Ectodermal cell (in vitro differentiated cells): Measurements from ENCODE around the gene ATXN7L3B.

Source experiments
- H3K27ac ChIP-seq: 2 replicates; pipeline ENCODE4 v1.7.0; 2013; ENCODE audit warnings: mild to moderate bottlenecking, low read depth, low read length; ENCODE audit not compliant: insufficient read depth, poor library complexity, severe bottlenecking
- H3K27me3 ChIP-seq: 2 replicates; pipeline ENCODE4 v1.7.0; 2013; ENCODE audit warnings: mild to moderate bottlenecking, low read length; ENCODE audit not compliant: insufficient read depth, control insufficient read depth, poor library complexity, severe bottlenecking
- H3K36me3 ChIP-seq: one replicate; pipeline ENCODE4 v1.7.0; 2013; ENCODE audit warnings: low read length; ENCODE audit not compliant: control insufficient read depth, insufficient read depth
- H3K4me1 ChIP-seq: one replicate; pipeline ENCODE4 v1.7.0; 2013; ENCODE audit warnings: low read length; ENCODE audit not compliant: control insufficient read depth, insufficient read depth
- H3K4me3 ChIP-seq: 2 replicates; pipeline ENCODE4 v1.7.0; 2013; ENCODE audit warnings: low read depth, low read length, control low read depth; ENCODE audit not compliant: insufficient read depth
- H3K9me3 ChIP-seq: 2 replicates; pipeline ENCODE4 v1.7.0; 2013; ENCODE audit warnings: mild to moderate bottlenecking, low read length, moderate library complexity; ENCODE audit not compliant: control insufficient read depth
- WGBS, 2 experiments: methylation state at CpG; one replicate each; pipeline ENCODE4 v1.1.7; 2013; ENCODE audit warnings: missing lambda C conversion rate in 2 of 2; 5-methylcytosine and 5-hydroxymethylcytosine counted together

Gene ATXN7L3B

GRCh38 chr12:74515849-74516248, 21.8 kb upstream of the ATXN7L3B start:
- H3K27ac ChIP-seq, result no peak overlapping the region
- no peaks in the 10 kb centered on the region for H3K36me3 ChIP-seq
- no peak overlapping the region for H3K4me3 ChIP-seq
- no peaks in the 10 kb centered on the region for H3K9me3 ChIP-seq
- H3K27me3 ChIP-seq, result no peaks in the 10 kb centered on the region
- WGBS, 2 experiments, result 49 to 50% methylated on average over 2 of the region's 2 CpGs
- no peaks in the 10 kb centered on the region for H3K4me1 ChIP-seq

- H3K4me1 ChIP-seq, result no peaks in the 10 kb centered on the region
- no peaks in the 10 kb centered on the region for H3K9me3 ChIP-seq
- WGBS, 2 experiments, result 92 to 100% methylated on average over 1 to 2 of the region's 2 CpGs
Observed at GRCh38 chr12:74526535-74526934, 11.1 kb upstream of the ATXN7L3B start.

GRCh38 chr12:74527491-74527890, 10.1 kb upstream of the ATXN7L3B start:
- no peak overlapping the region for H3K27ac ChIP-seq
- H3K9me3 ChIP-seq, result no peaks in the 10 kb centered on the region
- H3K4me1 ChIP-seq, result no peaks in the 10 kb centered on the region
- no peaks in the 10 kb centered on the region for H3K27me3 ChIP-seq
- 85% methylated on average over 2 of the region's 2 CpGs; no CpG with 5 or more reads in 1 of the 2 experiments for WGBS, 2 experiments
- H3K4me3 ChIP-seq, result no peak overlapping the region
- no peaks in the 10 kb centered on the region for H3K36me3 ChIP-seq

More at GRCh38 chr12:74526535-74526934, 11.1 kb upstream of the ATXN7L3B start:
- Histone ChIP-seq H3K27me3 (no peaks in the 10 kb centered on the region), H3K36me3 (no peaks in the 10 kb centered on the region), H3K27ac (no peak overlapping the region), H3K4me3 (no peak overlapping the region)

GRCh38 chr12:74530676-74531075, 7.0 kb upstream of the ATXN7L3B start:
- Histone ChIP-seq H3K27me3 (no peaks in the 10 kb centered on the region), H3K27ac (no peak overlapping the region), H3K4me1 (no peaks in the 10 kb centered on the region), H3K36me3 (no peaks in the 10 kb centered on the region), H3K4me3 (no peak overlapping the region), H3K9me3 (no peaks in the 10 kb centered on the region)
- 69 to 100% methylated on average over 1 to 2 of the region's 2 CpGs for WGBS, 2 experiments

GRCh38 chr12:74535536-74535935, 2.1 kb upstream of the ATXN7L3B start:
- 82 to 98% methylated on average over 3 to 4 of the region's 5 CpGs for WGBS, 2 experiments
- Histone ChIP-seq H3K27me3 (no peaks in the 10 kb centered on the region), H3K9me3 (no peaks in the 10 kb centered on the region), H3K36me3 (no peaks in the 10 kb centered on the region), H3K4me3 (no peak overlapping the region), H3K27ac (no peak overlapping the region), H3K4me1 (peaks cover 19% of the 10 kb centered on the region)

- Histone ChIP-seq H3K4me3 (peak overlapping the region; percentile 71), H3K4me1 (peaks cover 20% of the 10 kb centered on the region), H3K36me3 (no peaks in the 10 kb centered on the region), H3K27me3 (no peaks in the 10 kb centered on the region), H3K27ac (peak overlapping the region; percentile 93), H3K9me3 (no peaks in the 10 kb centered on the region)
- WGBS, 2 experiments, result 21 to 39% methylated on average over 5 to 8 of the region's 8 CpGs
Observed at GRCh38 chr12:74537126-74537706, 419 bp upstream of the ATXN7L3B start.

GRCh38 chr12:74538491-74539258, 1.0 kb downstream of the ATXN7L3B start:
- H3K9me3 ChIP-seq, result no peaks in the 10 kb centered on the region
- 51 to 57% methylated on average over 7 of the region's 7 CpGs for WGBS, 2 experiments
- H3K27me3 ChIP-seq, result no peaks in the 10 kb centered on the region
- peak overlapping the region; percentile 71 for H3K4me3 ChIP-seq
- peaks cover 20% of the 10 kb centered on the region for H3K4me1 ChIP-seq
- H3K27ac ChIP-seq, result peak overlapping the region; percentile 93
- H3K36me3 ChIP-seq, result no peaks in the 10 kb centered on the region

- 73 to 75% methylated on average over 4 of the region's 4 CpGs for WGBS, 2 experiments
- H3K4me1 ChIP-seq, result peaks cover 20% of the 10 kb centered on the region
- no peaks in the 10 kb centered on the region for H3K36me3 ChIP-seq
- no peaks in the 10 kb centered on the region for H3K9me3 ChIP-seq
- no peak overlapping the region for H3K27ac ChIP-seq
- no peaks in the 10 kb centered on the region for H3K27me3 ChIP-seq
- peak overlapping the region; percentile 71 for H3K4me3 ChIP-seq
Observed at GRCh38 chr12:74539261-74539660, 1.6 kb downstream of the ATXN7L3B start.

GRCh38 chr12:74539765-74540526, 2.3 kb downstream of the ATXN7L3B start:
- Histone ChIP-seq H3K9me3 (no peaks in the 10 kb centered on the region), H3K27ac (no peak overlapping the region), H3K36me3 (no peaks in the 10 kb centered on the region), H3K4me3 (peak overlapping the region; percentile 71), H3K27me3 (no peaks in the 10 kb centered on the region), H3K4me1 (peaks cover 20% of the 10 kb centered on the region)
- 43 to 57% methylated on average over 4 to 6 of the region's 6 CpGs for WGBS, 2 experiments

- no peaks in the 10 kb centered on the region for H3K9me3 ChIP-seq
- no peak overlapping the region for H3K27ac ChIP-seq
- peak overlapping the region; percentile 7 for H3K4me3 ChIP-seq
- WGBS, 2 experiments, result 7 to 19% methylated on average over 2 to 3 of the region's 3 CpGs
- H3K27me3 ChIP-seq, result no peaks in the 10 kb centered on the region
- H3K36me3 ChIP-seq, result no peaks in the 10 kb centered on the region
- H3K4me1 ChIP-seq, result peaks cover 20% of the 10 kb centered on the region
Observed at GRCh38 chr12:74541074-74541473, 3.4 kb downstream of the ATXN7L3B start.
